NCI-H128 (cell line): ENCODE results near the gene KATNBL1.

Experiments used
- DNase-seq: peaks from one replicate; lab custom pipeline; 2025; ENCODE audit not compliant: unreplicated experiment; lab: John Stamatoyannopoulos, UW

Gene KATNBL1, protein sequence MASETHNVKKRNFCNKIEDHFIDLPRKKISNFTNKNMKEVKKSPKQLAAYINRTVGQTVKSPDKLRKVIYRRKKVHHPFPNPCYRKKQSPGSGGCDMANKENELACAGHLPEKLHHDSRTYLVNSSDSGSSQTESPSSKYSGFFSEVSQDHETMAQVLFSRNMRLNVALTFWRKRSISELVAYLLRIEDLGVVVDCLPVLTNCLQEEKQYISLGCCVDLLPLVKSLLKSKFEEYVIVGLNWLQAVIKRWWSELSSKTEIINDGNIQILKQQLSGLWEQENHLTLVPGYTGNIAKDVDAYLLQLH

DNA sequence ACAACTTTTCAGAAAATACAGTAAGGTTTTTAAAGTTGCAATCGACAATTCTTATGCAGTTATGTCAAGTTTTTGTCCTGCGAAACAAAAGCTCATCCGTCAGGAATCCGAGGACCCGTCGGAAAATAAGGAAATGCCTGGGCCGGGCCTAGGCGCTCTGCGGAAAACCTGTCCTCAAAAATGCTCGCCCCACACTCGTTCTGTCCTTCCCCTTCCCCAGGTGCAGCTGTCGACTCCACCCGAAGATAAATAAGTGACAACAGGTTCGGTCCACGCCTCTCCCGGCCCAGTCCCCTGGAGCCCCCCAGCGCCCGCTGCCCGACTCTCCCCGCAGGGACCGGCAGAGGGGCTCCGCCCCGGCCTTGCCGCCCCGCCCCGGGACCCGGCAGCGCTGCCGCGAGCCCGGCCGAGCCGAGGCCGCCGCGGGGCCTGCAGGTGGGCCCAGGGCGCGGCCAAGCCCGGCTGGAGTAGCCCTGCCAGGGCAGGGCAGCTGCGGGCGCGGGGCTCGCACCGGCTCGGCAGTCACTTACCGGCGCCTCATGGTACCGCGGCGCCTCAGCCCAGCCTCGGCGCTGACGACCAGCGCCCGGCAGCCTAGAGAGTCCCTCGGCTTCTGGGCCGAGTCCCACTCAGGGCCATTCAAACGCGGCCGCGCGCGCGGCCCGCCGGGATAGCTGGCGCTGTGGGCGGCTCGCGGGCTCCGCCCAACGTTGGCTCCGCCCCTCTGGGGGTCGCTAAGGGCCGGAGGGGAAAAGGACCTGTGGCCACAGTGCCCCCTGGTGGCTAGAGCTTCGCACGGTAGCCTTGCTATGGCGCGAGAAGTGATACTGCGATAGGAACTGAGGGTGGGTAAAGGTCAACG lies at the start of gene KATNBL1:
KATNBL1 (minus strand) TSS at position 676 of the 862 bp plus-strand sequence. CDS start 46,420 bp downstream, outside the sequence.
- peak; percentile 80 for DNase-seq

DNA sequence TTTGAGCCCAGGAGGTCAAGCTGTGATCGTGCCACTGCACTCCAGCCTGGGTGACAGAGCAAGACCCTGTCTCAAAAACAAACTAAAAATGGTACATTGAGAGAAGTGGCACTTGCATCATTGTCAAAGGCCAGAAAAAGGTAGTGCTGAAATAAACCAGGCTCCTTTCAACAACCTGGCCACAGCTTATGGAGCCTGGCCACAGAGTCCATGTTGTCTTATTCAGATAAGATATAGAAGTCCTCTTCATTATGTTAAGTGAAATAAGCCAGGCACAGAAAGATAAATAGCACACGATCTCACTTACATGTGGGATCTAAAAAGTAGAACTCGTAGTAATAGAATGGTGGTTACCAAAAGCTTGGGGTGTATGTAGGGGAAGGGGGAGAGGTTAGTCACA lies 49.7 kb upstream of the KATNBL1 start:
- DNase-seq: no peak

DNA sequence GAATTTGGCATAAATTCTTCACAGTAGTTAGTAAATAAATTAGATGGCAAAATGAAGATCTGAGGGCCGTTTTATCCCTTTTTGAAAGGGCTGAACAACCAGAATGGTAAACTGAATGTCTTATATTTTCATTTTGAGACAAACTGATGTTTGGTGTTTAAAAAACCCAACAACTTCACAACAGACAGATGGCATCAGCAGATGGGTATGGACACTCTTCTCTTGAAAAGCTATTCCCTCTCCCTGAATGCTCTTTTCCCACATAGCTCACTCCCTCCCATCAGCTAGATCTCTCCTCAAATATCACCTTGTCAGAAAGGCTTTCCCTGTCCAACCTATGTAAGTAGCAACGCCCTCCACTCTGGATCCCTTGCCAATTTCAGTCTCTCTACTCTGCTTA lies 48.3 kb upstream of the KATNBL1 start:
- DNase-seq: no peak

DNA sequence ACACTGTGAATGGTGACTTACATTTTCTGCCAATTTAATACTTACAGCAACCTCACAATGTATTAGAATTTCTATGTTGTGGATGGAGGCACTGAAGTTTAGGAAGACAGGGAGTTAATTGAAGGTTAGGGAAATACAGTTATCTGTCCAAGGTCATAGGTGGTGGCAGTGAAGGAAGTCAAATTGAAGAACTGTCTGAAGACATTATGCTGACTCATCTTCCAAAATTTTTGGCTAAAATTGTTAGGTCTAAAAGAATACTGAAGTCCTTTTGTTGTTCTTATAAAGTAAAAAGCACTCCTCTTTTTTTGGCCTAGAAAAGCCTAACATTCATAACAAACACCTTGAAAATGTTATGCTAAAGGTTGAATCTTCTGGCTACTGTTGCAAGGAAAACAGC lies 42.6 kb upstream of the KATNBL1 start:
- no peak for DNase-seq

DNA sequence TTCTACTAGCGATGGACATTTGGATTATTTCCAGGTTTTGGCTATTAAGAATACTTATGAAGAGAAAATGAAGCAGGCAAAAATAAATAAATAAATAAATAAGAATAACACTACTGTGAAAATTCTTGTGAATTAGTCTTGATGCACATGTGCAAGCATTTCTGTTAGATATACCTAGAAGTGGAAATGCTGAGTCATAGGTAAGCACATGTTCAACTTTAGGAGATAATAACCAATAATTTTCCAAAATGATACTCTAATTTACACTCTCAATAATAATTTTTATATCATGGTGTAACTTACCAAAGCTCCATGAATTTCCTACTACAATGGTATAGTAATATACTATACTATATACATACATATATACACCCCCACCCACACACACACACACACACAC lies 38.3 kb upstream of the KATNBL1 start:
- no peak for DNase-seq

DNA sequence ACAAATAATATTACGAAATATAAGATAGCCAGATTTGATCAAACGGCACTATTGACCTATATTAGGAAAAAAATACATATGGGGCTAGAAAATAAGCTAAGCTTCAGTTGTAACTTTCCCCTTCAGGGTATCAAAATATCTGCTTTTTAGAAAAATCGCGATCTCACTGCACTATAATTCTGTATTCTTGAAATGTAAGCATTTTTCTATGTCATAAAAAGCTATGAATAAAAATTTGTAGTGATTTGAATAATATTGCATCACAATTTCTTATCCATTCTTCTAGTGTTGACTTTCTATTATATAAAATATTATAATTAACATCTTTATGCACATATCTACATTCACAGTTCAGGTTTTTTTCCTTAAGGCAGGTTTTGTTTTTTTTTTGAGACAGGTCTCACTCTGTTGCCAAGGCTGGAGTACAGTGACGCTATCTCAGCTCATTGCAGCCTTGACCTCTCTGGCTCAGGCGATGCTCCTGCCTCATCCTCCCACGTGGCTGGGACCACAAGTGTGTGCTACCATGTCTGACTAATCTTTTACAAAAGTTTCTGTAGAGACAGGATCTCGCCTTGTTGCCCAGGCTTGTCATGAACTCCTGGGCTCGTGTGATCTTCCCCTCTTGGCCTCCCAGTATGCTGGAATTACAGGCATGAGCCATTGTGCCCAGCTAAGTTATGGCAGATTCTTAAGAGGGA lies 36.5 kb upstream of the KATNBL1 start:
- no peak for DNase-seq

DNA sequence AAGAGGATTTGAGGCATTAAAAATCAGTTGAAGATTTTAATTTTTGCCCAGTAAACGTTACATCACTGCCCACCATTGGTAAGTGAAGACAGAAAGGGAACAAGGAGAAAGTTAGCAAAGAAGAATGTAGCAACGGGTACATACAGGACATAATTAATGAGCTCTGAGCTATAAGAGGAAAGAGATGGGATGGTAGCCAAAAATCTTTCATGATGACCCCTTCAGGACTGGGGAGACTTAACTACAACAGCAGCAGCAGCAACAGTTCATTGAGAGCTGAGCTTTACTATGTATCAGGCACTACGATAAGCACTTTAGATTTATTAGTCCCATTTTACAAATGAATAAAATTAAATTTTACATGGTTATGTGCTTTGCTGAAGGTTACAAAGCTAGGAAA lies 33.3 kb upstream of the KATNBL1 start:
- no peak for DNase-seq

DNA sequence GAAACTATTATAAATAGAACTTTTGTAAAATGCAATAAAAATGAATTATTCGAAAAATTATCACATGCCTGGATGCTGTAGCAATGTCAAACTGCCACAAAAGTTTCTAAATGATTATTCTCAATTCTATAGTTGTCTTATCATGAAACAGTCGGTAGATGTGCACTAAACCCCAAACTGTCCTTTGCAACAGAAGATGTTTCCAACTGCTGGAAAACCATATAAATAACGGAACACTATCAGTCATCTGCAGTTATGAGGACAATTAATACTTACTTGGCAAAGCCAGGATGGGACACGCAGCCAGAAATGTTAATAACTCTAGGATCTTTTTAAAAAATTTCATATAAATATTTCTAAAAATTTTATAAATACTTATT lies 32.4 kb upstream of the KATNBL1 start:
- DNase-seq: no peak

DNA sequence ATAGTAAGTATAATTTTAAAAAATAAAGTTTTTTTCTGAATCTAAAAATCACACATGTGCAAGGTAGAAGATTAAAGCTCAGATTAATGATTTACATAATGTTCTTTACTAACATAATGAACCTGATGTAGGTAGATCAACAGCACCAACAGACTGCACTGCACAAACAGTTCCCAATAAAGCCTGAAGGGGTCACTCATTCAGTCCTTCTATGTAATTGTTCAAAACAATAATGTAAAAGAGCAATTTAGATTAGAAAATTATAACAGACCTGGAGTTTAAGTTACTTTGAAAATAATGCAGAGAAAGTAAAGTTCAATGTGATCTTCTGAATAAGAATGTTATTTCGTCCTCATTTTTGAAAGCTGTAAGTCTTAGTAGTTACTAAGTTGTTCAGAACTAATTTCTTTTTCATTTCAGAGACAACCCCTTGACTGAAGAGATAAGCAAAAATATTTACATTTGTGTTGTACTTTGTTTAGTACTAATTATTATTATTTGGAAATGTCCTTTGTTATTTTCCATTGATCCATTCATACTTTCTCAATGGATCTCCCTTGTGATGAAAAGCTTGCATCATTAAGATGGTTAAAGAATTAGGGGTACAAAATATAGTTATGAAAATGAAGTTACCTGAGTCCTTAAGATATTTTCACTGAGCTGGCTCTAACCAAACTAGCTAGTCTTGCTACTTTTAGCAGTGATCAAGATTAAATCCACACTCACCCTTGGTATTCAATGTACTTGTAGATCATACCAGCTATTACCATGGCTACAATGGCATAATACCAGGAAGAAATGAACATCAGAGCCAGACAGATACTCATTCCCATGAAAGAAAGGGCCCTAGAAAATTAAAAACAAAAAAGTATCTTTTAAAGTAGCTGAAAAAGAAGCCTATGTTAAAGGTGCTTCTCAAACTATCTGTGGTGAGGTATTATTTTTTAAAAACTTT lies 31.8 kb upstream of the KATNBL1 start:
- no peak for DNase-seq

DNA sequence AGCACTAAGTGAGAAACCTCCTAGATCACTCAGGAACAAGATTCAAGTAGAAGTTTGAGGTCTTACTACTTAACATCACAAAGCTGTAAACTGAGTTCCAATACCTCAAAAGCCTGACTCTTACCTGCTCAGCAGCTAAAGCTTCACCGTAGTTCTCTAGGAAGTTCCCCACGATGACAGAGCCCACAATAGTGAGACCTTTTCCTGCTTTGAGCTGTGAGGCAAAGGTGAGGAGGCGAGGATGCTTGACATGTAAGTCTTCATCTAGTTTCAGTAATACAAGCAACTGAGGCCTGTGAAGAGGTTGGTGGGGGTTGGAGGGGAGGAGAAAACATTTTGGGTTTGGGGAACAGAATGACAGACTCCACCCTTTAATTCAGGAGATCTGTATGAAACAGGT lies 30.6 kb upstream of the KATNBL1 start:
- no peak for DNase-seq

DNA sequence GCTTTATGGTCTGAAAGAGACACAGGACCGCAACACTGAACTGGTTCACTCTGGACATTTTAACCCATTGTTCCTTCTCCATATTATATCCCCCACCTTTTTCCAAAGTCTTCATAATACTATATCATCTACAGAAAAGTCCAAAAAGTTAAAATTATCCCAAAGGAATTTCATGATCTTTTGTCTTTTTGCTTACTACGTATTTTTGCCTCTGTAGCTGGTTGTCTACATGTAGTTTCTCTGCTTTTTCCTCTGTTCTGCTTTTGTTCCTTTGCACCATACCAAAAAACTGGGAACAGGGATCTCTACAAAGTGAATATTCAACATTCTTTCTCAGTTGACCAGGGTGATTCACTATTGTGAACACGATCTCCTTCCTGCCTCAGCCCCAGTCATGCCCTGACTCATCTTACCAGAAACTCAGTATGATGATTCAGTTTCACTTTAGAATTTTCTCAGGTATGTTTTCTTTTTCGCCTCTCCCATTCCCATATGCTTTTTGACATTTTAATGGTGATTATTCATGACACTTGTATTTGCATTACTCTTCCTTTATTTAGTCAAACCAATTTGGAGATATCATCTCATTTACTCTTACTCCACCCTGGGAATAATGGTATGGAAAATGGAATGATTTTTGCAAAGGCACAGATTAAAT lies 29.4 kb upstream of the KATNBL1 start:
- DNase-seq: no peak

DNA sequence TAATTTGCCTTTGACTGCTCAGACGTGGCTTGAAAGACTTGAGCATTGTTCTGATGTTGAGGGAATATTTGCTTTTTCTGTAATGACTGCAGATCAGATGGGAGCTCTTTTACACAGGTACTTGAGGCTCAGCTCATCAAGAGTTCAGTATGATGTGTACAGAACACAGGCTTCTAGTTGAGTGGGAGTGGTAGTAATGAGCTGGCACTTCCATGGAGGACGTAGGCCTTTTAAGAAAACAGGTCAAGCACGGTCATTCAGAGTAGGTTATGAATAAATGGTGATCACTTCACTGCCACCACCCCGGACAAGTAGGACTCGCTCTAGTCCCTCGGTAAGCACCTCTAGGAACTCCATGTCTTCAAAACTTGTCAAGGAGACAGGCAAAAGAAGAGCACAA lies 23.7 kb upstream of the KATNBL1 start:
- DNase-seq: no peak

DNA sequence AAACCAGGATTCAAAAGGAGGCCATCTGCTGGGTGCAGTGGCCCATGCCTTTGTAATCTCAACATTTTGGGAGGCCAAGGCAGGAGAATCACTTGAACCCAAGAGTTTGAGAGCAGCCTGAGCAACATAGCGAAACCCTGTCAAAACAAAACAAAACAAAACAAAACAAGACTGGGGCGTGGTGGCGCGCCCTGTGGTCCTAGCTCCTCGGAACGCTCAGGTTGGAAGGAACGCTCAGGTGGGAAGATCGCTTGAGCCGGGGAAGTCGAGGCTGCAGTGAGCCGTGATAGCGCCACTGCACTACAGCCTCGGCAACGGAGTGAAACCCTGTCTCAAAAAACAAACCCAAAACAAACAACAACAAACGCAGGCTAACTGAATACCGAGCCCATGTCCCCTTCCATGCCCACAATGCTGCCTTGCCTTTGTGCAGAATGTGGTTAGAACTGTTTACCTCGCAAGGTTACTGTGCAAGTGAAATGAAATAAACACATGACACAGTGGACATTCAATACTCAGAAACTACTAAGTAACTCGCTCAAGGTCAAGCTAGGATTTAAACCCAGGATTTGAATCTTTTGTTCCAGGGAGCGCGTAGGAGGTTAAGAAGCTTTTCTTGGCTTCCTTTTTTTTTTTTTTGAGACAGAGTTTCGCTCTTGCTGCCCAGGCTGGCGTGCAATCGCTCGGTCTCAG lies 14.2 kb upstream of the KATNBL1 start:
- DNase-seq: no peak

DNA sequence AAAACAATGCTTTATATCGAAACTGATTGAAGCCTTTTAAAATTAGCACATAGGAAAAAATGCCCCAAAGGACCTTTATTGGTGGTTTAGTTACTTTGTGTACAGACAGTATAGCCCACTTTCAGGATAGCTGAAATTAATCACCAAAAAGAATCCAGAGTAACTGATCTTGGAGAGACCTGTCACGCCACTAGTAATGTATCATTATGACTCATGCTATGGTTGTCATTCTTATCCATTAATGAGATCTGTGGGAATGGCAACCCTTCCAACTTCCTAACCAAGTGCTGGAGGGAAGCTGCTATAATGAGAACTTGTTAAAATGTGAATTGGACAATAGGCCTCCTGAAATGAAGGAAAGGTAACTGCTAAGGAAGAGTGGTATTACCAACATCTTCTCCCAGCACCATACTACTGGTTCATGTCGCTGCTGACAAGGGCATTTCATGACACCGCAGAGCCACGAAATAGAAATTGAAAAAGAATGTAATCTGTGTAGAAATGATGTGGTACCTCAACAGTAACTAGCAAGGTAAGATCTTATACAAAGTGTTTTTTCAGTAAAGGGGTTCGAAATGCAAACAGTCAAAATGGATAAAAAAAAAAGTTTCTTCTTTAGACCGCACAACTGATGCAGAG lies 7.8 kb upstream of the KATNBL1 start:
- DNase-seq: no peak

DNA sequence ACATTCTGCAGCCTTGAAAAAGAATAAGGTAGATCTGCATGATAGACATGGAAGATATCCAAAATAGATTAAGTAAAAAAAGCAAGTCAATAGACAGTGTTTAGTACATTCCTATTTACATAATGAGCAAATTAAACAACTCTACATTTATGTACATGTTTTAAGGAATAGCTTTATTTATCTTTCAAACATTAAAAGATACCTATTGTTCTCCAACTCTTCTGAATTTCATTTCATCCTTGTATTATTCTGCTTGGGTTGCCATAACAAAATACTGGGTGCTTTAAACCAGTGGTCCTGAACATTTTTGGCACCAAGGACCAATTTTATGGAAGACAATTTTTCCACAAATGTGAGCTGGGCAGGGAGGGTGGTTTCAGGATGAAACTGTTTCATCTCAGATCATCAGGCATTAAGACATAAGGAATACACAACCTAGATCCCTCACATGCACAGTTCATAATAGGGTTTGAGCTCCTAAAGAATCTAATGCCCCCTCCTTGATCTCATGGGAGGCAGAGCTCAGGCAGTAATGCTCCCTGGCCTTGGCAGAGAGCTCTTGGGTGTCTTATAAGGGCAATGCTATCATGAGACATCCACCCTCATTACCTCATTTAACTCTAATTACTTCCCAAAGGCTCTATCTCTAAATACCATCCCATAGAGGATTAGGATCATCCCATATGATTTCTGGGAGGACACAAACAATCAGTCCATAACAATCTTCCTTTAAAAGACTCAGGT lies 6.8 kb upstream of the KATNBL1 start:
- no peak for DNase-seq

DNA sequence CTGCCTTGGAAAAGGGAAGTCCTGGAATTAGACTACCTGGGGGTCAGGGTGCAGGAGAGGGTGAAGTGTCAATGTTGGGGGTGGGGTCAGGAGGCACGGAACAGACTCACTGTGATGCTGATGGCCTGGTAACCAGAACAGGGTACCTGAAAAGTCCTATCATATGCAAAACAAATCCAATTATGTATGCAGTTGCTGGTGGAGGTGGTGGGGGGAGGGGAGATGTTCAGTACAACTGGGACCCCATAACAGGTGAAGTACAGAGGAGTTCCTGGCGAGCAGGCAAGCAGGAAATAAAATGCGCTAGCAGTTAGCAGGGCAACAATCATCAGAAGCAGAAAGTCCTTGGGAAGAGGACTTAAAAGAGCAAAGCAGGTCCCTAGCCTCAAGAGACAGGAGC lies 4.2 kb upstream of the KATNBL1 start:
- DNase-seq: no peak

DNA sequence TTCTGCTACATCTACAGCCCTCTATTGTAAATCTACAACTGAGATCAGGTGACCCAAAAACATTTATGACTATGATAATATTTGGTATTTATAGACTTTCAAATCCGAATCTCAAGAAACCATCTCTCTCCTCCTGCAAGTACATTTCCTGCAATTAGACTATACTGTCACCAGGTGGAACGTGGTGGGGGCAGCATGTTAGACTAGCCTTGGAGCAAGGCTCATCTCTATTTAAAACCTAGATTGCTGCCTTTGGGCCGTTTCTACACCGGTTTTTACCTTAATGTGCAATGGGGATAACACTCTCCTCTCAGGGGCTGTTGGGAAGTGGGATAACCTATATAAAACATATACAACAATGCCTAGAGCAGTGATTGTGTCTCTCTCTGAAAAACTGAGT lies 3.8 kb upstream of the KATNBL1 start:
- no peak for DNase-seq

DNA sequence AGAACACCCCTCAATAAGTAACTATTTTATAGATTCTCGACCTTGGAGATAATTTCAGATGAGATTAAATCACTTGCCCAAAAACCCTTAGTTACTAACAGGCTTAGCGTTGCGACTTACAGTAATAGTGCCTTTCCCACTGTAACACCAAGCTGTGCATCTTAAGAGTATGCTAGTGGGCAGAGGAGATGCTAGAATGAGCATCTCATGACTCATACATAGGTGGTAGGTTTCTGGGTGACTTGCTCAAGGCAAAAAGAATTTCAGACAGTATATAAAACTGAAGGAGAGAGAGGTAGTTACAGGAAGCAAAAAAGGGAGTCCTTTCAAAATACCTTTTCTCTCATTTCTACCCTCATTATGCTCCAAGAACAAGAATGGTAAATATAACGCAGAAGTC lies 3.9 kb downstream of the KATNBL1 start:
- no peak for DNase-seq
